HL-60 (cell line): ENCODE results near the gene RENBP.

Experiments
- GABPA ChIP-seq: IDR thresholded peaks from 2 replicates; pipeline ENCODE4 v1.6.1; 2012; ENCODE audit warnings: low read depth
- POLR2AphosphoS5 ChIP-seq: IDR thresholded peaks from 2 replicates; pipeline ENCODE4 v1.6.1; 2012; ENCODE audit warnings: low read depth
- REST ChIP-seq: IDR thresholded peaks from 2 replicates; pipeline ENCODE4 v1.6.1; 2012; ENCODE audit warnings: low read depth; ENCODE audit not compliant: insufficient replicate concordance
- SPI1 ChIP-seq: IDR thresholded peaks from 2 replicates; pipeline ENCODE4 v1.6.1; 2012; ENCODE audit warnings: low read depth, mild to moderate bottlenecking, borderline replicate concordance
- TF ChIP-seq, protein P1 (sequence below): IDR thresholded peaks from one replicate; pipeline ENCODE4 v1.5.1; 2011; ENCODE audit warnings: low read length, control low read depth, inconsistent platforms; ENCODE audit not compliant: insufficient read depth

DNA sequence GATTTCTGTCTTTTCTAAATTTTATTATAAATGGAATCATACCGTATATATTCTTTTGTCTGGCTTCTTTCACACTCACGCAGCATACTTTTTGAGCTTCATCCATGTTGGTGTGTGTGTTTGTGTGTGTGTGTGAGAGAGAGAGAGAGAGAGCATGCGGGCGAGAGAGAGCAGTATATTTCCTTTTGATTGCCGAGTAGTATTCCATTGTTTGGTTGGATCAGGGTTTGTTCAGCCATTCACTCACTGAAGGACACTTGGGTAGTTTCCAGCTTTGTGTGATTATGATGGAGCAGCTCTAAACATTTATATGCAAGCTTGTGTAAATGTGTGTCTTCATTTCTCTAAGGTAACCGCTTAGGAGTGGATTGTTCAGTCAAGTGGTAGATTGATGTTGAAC is 55.3 kb downstream of the RENBP start:
- TF ChIP-seq, protein P1, sequence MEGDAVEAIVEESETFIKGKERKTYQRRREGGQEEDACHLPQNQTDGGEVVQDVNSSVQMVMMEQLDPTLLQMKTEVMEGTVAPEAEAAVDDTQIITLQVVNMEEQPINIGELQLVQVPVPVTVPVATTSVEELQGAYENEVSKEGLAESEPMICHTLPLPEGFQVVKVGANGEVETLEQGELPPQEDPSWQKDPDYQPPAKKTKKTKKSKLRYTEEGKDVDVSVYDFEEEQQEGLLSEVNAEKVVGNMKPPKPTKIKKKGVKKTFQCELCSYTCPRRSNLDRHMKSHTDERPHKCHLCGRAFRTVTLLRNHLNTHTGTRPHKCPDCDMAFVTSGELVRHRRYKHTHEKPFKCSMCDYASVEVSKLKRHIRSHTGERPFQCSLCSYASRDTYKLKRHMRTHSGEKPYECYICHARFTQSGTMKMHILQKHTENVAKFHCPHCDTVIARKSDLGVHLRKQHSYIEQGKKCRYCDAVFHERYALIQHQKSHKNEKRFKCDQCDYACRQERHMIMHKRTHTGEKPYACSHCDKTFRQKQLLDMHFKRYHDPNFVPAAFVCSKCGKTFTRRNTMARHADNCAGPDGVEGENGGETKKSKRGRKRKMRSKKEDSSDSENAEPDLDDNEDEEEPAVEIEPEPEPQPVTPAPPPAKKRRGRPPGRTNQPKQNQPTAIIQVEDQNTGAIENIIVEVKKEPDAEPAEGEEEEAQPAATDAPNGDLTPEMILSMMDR: no peak
- TF ChIP-seq POLR2AphosphoS5: no peak
- no peak for TF ChIP-seq REST
- TF ChIP-seq SPI1: no peak
- no peak for TF ChIP-seq GABPA
